H9 (cell line): ENCODE results near the gene FAR1. TPM values are rescaled to one million over a fixed set of nuclear protein-coding genes. Genes with fewer than 3 reads are reported as not detected.

Experiments used
- DNase-seq: peaks from one replicate; pipeline ENCODE4 v3.0.0-alpha.2; 2017
- H2AFZ ChIP-seq: one replicate; pipeline ENCODE4 v1.6.1; 2013; ENCODE audit warnings: mild to moderate bottlenecking, low read length, control low read depth, moderate library complexity
- H2AK5ac ChIP-seq: 2 replicates; pipeline ENCODE4 v1.6.1; 2013; ENCODE audit warnings: low read length, control low read depth, mixed read lengths; ENCODE audit not compliant: insufficient read length
- H2BK120ac ChIP-seq: one replicate; pipeline ENCODE4 v1.6.1; 2013; ENCODE audit warnings: low read depth, mild to moderate bottlenecking, low read length, control low read depth, inconsistent platforms; ENCODE audit not compliant: poor library complexity, severe bottlenecking
- H2BK12ac ChIP-seq: 2 replicates; pipeline ENCODE4 v1.6.1; 2013; ENCODE audit warnings: low read length, control low read depth, mixed read lengths, low read depth; ENCODE audit not compliant: insufficient read length
- H2BK15ac ChIP-seq: 2 replicates; pipeline ENCODE4 v1.6.1; 2013; ENCODE audit warnings: low read depth, low read length, control low read depth
- H2BK20ac ChIP-seq: one replicate; pipeline ENCODE4 v1.6.1; 2013; ENCODE audit warnings: low read depth, mild to moderate bottlenecking, low read length, control low read depth, inconsistent platforms; ENCODE audit not compliant: poor library complexity, severe bottlenecking
- H2BK5ac ChIP-seq: 2 replicates; pipeline ENCODE4 v1.6.1; 2013; ENCODE audit warnings: low read length, control low read depth, mixed read lengths; ENCODE audit not compliant: insufficient read length
- H3K14ac ChIP-seq: 2 replicates; pipeline ENCODE4 v1.6.1; 2013; ENCODE audit warnings: low read length, control low read depth; ENCODE audit not compliant: insufficient read depth
- H3K18ac ChIP-seq: 2 replicates; pipeline ENCODE4 v1.6.1; 2013; ENCODE audit warnings: low read depth, mild to moderate bottlenecking, mixed read lengths, low read length, control low read depth; ENCODE audit not compliant: insufficient read length
- H3K23ac ChIP-seq: 2 replicates; pipeline ENCODE4 v1.6.1; 2013; ENCODE audit warnings: low read length, control low read depth, mixed read lengths, low read depth; ENCODE audit not compliant: insufficient read length
- H3K23me2 ChIP-seq: 2 replicates; pipeline ENCODE4 v1.6.1; 2013; ENCODE audit warnings: low read depth, mild to moderate bottlenecking, mixed read lengths, low read length, control low read depth; ENCODE audit not compliant: insufficient read length, poor library complexity, severe bottlenecking
- H3K27ac ChIP-seq: 2 replicates; pipeline ENCODE4 v1.5.1; 2013; ENCODE audit warnings: low read length, control low read depth, mixed read lengths, low read depth; ENCODE audit not compliant: insufficient read length
- H3K27me3 ChIP-seq: 2 replicates; pipeline ENCODE4 v1.6.1; 2013; ENCODE audit warnings: low read length, control low read depth, inconsistent platforms; ENCODE audit not compliant: insufficient read depth
- H3K4ac ChIP-seq: 2 replicates; pipeline ENCODE4 v1.6.1; 2013; ENCODE audit warnings: low read depth, mild to moderate bottlenecking, control low read depth, inconsistent platforms, low read length, moderate library complexity
- H3K4me1 ChIP-seq: 2 replicates; pipeline ENCODE4 v1.6.1; 2013; ENCODE audit warnings: low read length, control low read depth, inconsistent platforms; ENCODE audit not compliant: insufficient read depth
- H3K4me2 ChIP-seq: 2 replicates; pipeline ENCODE4 v1.6.1; 2013; ENCODE audit warnings: low read length, control low read depth, mixed read lengths; ENCODE audit not compliant: insufficient read length, insufficient read depth
- H3K56ac ChIP-seq: 2 replicates; pipeline ENCODE4 v1.6.1; 2013; ENCODE audit warnings: low read depth, mild to moderate bottlenecking, mixed read lengths, low read length, control low read depth; ENCODE audit not compliant: insufficient read length
- H3K79me1 ChIP-seq: 2 replicates; pipeline ENCODE4 v1.6.1; 2013; ENCODE audit warnings: low read depth, mild to moderate bottlenecking, moderate library complexity, low read length, control low read depth, inconsistent platforms; ENCODE audit not compliant: insufficient read depth, poor library complexity, severe bottlenecking
- H3K79me2 ChIP-seq: 2 replicates; pipeline ENCODE4 v1.6.1; 2013; ENCODE audit warnings: low read length, control low read depth, inconsistent platforms; ENCODE audit not compliant: insufficient read depth
- H3K9ac ChIP-seq: 2 replicates; pipeline ENCODE4 v1.6.1; 2013; ENCODE audit warnings: low read length, control low read depth, mixed read lengths; ENCODE audit not compliant: insufficient read length; ENCODE audit errors: extremely low read depth
- H3K9me3 ChIP-seq: one replicate; pipeline ENCODE4 v1.6.1; 2013; ENCODE audit warnings: low read depth, low read length, inconsistent platforms; ENCODE audit not compliant: control insufficient read depth
- H3T11ph ChIP-seq: one replicate; pipeline ENCODE4 v1.6.1; 2013; ENCODE audit warnings: mild to moderate bottlenecking, low read length, control low read depth, inconsistent platforms
- H4K20me1 ChIP-seq: one replicate; pipeline ENCODE4 v1.6.1; 2013; ENCODE audit not compliant: control insufficient read depth, insufficient read length, insufficient read depth
- H4K5ac ChIP-seq: 2 replicates; pipeline ENCODE4 v1.6.1; 2013; ENCODE audit warnings: low read depth, mild to moderate bottlenecking, mixed read lengths, low read length, control low read depth; ENCODE audit not compliant: insufficient read length
- H4K8ac ChIP-seq: replicated peaks from 2 replicates; pipeline ENCODE4 v1.6.1; 2013; ENCODE audit warnings: low read length, control low read depth, mixed read lengths, low read depth; ENCODE audit not compliant: insufficient read length
- H4K91ac ChIP-seq: 2 replicates; pipeline ENCODE4 v1.6.1; 2013; ENCODE audit warnings: low read depth, mild to moderate bottlenecking, moderate library complexity, mixed read lengths, low read length, control low read depth; ENCODE audit not compliant: insufficient read length
- H3K27ac Mint-ChIP-seq, 3 experiments: 2 replicates in 2 of 3; 3 replicates in 1 of 3; pipeline ENCODE4 v1.8.0; 2020 to 2021; ENCODE audit warnings: mixed read lengths in 3 of 3, mild to moderate bottlenecking in 1 of 3, moderate library complexity in 1 of 3
- H3K27me3 Mint-ChIP-seq: 2 replicates; pipeline ENCODE4 v1.8.0; 2021; ENCODE audit warnings: low read depth, mild to moderate bottlenecking, moderate library complexity, mixed read lengths
- H3K36me3 Mint-ChIP-seq, 3 experiments: 2 replicates in 2 of 3; 3 replicates in 1 of 3; pipeline ENCODE4 v1.8.0; 2020 to 2021; ENCODE audit warnings: low read depth in 3 of 3, mixed read lengths in 3 of 3; ENCODE audit not compliant: insufficient read depth in 1 of 3
- H3K4me1 Mint-ChIP-seq, 2 experiments: 2 replicates each; pipeline ENCODE4 v1.8.0; 2020; ENCODE audit warnings: mixed read lengths in 2 of 2
- H3K4me3 Mint-ChIP-seq, 2 experiments: 2 replicates in 1 of 2; 3 replicates in 1 of 2; pipeline ENCODE4 v1.8.0; 2020 to 2021; ENCODE audit warnings: mild to moderate bottlenecking in 2 of 2, mixed read lengths in 2 of 2, moderate library complexity in 1 of 2
- H3K9me3 Mint-ChIP-seq, 2 experiments: 2 replicates in 1 of 2; 3 replicates in 1 of 2; pipeline ENCODE4 v1.8.0; 2020; ENCODE audit warnings: mild to moderate bottlenecking in 2 of 2, mixed read lengths in 2 of 2, moderate library complexity in 1 of 2
- CTCF ChIP-seq: fragments of 200-600 bp; sonication (generic); conservative IDR thresholded peaks from 3 replicates; pipeline ENCODE4 v1.8.0; 2021; ENCODE audit warnings: antibody characterized with exemption, mild to moderate bottlenecking
- WGBS: extraction: QIAGEN DNeasy Blood & Tissue Kit; methylation state at CpG from one replicate; pipeline ENCODE4 v1.1.7; 2013; ENCODE audit warnings: missing lambda C conversion rate, low lambda C conversion rate, mixed read lengths; ENCODE audit not compliant: insufficient read length; ENCODE audit errors: extremely low coverage; 5-methylcytosine and 5-hydroxymethylcytosine counted together
- total RNA-seq: library from RNA; stranded (reverse); gene quantifications from 2 replicates; pipeline ENCODE4 v1.2.1, GENCODE V29; 2021

The FAR1 gene
- total RNA-seq, 1 experiment from 2014 or later: 72.5 TPM

GRCh38 chr11:13717331-13717730 lies 48.9 kb downstream of the FAR1 start:
- no peaks in the 10 kb centered on the region for H3K9me3 ChIP-seq
- no peak overlapping the region for H2BK20ac ChIP-seq
- no peak overlapping the region for H3T11ph ChIP-seq
- Mint-ChIP-seq H3K27me3 (no peaks in the 10 kb centered on the region), H3K36me3 (peaks cover 15 to 68% (median 46%) of the 10 kb centered on the region in 3 experiments; a peak in 6 of 7 replicates), H3K4me3 (no peak overlapping the region), H3K27ac (peak overlapping the region in 1 of 3 experiments; percentile 64; a peak in 1 of 7 replicates), H3K4me1 (peaks cover 0 to 10% of the 10 kb centered on the region in 2 experiments; a peak in 2 of 4 replicates), H3K9me3 (no peaks in the 10 kb centered on the region)
- H2AFZ ChIP-seq: no peak overlapping the region
- H3K23ac ChIP-seq: no peak overlapping the region
- no peak overlapping the region for H2BK5ac ChIP-seq
- no peaks in the 10 kb centered on the region for H3K79me2 ChIP-seq
- no peak overlapping the region for H2BK12ac ChIP-seq
- no peak overlapping the region for H4K5ac ChIP-seq
- no peaks in the 10 kb centered on the region for H3K23me2 ChIP-seq
- H3K14ac ChIP-seq: no peak overlapping the region
- H3K27ac ChIP-seq: no peak overlapping the region
- no CpG with 5 or more reads among the region's 3 CpGs for WGBS
- no peak overlapping the region for H3K4me2 ChIP-seq
- no peaks in the 10 kb centered on the region for H3K4me1 ChIP-seq
- H4K8ac ChIP-seq: no peak overlapping the region
- H3K79me1 ChIP-seq: no peaks in the 10 kb centered on the region
- H3K56ac ChIP-seq: no peak overlapping the region
- no peak overlapping the region for H2AK5ac ChIP-seq
- no peaks in the 10 kb centered on the region for H4K20me1 ChIP-seq
- H3K9ac ChIP-seq: no peak overlapping the region
- H4K91ac ChIP-seq: no peak overlapping the region
- no peak for DNase-seq
- no peak overlapping the region for H3K18ac ChIP-seq
- H3K27me3 ChIP-seq: no peaks in the 10 kb centered on the region
- TF ChIP-seq CTCF: no peak
- H3K4ac ChIP-seq: no peak overlapping the region
- no peak overlapping the region for H2BK15ac ChIP-seq
- H2BK120ac ChIP-seq: no peak overlapping the region
